H9 (cell line): ENCODE data around the gene CHID1. TPM values are rescaled to one million over a fixed set of nuclear protein-coding genes. Genes with fewer than 3 reads are reported as not detected.
A peak's percentile ranks its signal among the peaks of the same experiment; 100 is the strongest.

ENCODE experiments used
- DNase-seq: peaks from one replicate; pipeline ENCODE4 v3.0.0-alpha.2; 2017
- H2AFZ ChIP-seq: one replicate; pipeline ENCODE4 v1.6.1; 2013; ENCODE audit warnings: mild to moderate bottlenecking, low read length, control low read depth, moderate library complexity
- H2AK5ac ChIP-seq: 2 replicates; pipeline ENCODE4 v1.6.1; 2013; ENCODE audit warnings: low read length, control low read depth, mixed read lengths; ENCODE audit not compliant: insufficient read length
- H2BK120ac ChIP-seq: one replicate; pipeline ENCODE4 v1.6.1; 2013; ENCODE audit warnings: low read depth, mild to moderate bottlenecking, low read length, control low read depth, inconsistent platforms; ENCODE audit not compliant: poor library complexity, severe bottlenecking
- H2BK12ac ChIP-seq: 2 replicates; pipeline ENCODE4 v1.6.1; 2013; ENCODE audit warnings: low read length, control low read depth, mixed read lengths, low read depth; ENCODE audit not compliant: insufficient read length
- H2BK15ac ChIP-seq: 2 replicates; pipeline ENCODE4 v1.6.1; 2013; ENCODE audit warnings: low read depth, low read length, control low read depth
- H2BK20ac ChIP-seq: one replicate; pipeline ENCODE4 v1.6.1; 2013; ENCODE audit warnings: low read depth, mild to moderate bottlenecking, low read length, control low read depth, inconsistent platforms; ENCODE audit not compliant: poor library complexity, severe bottlenecking
- H2BK5ac ChIP-seq: 2 replicates; pipeline ENCODE4 v1.6.1; 2013; ENCODE audit warnings: low read length, control low read depth, mixed read lengths; ENCODE audit not compliant: insufficient read length
- H3K14ac ChIP-seq: 2 replicates; pipeline ENCODE4 v1.6.1; 2013; ENCODE audit warnings: low read length, control low read depth; ENCODE audit not compliant: insufficient read depth
- H3K18ac ChIP-seq: 2 replicates; pipeline ENCODE4 v1.6.1; 2013; ENCODE audit warnings: low read depth, mild to moderate bottlenecking, mixed read lengths, low read length, control low read depth; ENCODE audit not compliant: insufficient read length
- H3K23ac ChIP-seq: 2 replicates; pipeline ENCODE4 v1.6.1; 2013; ENCODE audit warnings: low read length, control low read depth, mixed read lengths, low read depth; ENCODE audit not compliant: insufficient read length
- H3K23me2 ChIP-seq: 2 replicates; pipeline ENCODE4 v1.6.1; 2013; ENCODE audit warnings: low read depth, mild to moderate bottlenecking, mixed read lengths, low read length, control low read depth; ENCODE audit not compliant: insufficient read length, poor library complexity, severe bottlenecking
- H3K27ac ChIP-seq: 2 replicates; pipeline ENCODE4 v1.5.1; 2013; ENCODE audit warnings: low read length, control low read depth, mixed read lengths, low read depth; ENCODE audit not compliant: insufficient read length
- H3K27me3 ChIP-seq: 2 replicates; pipeline ENCODE4 v1.6.1; 2013; ENCODE audit warnings: low read length, control low read depth, inconsistent platforms; ENCODE audit not compliant: insufficient read depth
- H3K4ac ChIP-seq: 2 replicates; pipeline ENCODE4 v1.6.1; 2013; ENCODE audit warnings: low read depth, mild to moderate bottlenecking, control low read depth, inconsistent platforms, low read length, moderate library complexity
- H3K4me1 ChIP-seq: 2 replicates; pipeline ENCODE4 v1.6.1; 2013; ENCODE audit warnings: low read length, control low read depth, inconsistent platforms; ENCODE audit not compliant: insufficient read depth
- H3K4me2 ChIP-seq: 2 replicates; pipeline ENCODE4 v1.6.1; 2013; ENCODE audit warnings: low read length, control low read depth, mixed read lengths; ENCODE audit not compliant: insufficient read length, insufficient read depth
- H3K56ac ChIP-seq: 2 replicates; pipeline ENCODE4 v1.6.1; 2013; ENCODE audit warnings: low read depth, mild to moderate bottlenecking, mixed read lengths, low read length, control low read depth; ENCODE audit not compliant: insufficient read length
- H3K79me1 ChIP-seq: 2 replicates; pipeline ENCODE4 v1.6.1; 2013; ENCODE audit warnings: low read depth, mild to moderate bottlenecking, moderate library complexity, low read length, control low read depth, inconsistent platforms; ENCODE audit not compliant: insufficient read depth, poor library complexity, severe bottlenecking
- H3K79me2 ChIP-seq: 2 replicates; pipeline ENCODE4 v1.6.1; 2013; ENCODE audit warnings: low read length, control low read depth, inconsistent platforms; ENCODE audit not compliant: insufficient read depth
- H3K9ac ChIP-seq: 2 replicates; pipeline ENCODE4 v1.6.1; 2013; ENCODE audit warnings: low read length, control low read depth, mixed read lengths; ENCODE audit not compliant: insufficient read length; ENCODE audit errors: extremely low read depth
- H3K9me3 ChIP-seq: one replicate; pipeline ENCODE4 v1.6.1; 2013; ENCODE audit warnings: low read depth, low read length, inconsistent platforms; ENCODE audit not compliant: control insufficient read depth
- H3T11ph ChIP-seq: one replicate; pipeline ENCODE4 v1.6.1; 2013; ENCODE audit warnings: mild to moderate bottlenecking, low read length, control low read depth, inconsistent platforms
- H4K20me1 ChIP-seq: one replicate; pipeline ENCODE4 v1.6.1; 2013; ENCODE audit not compliant: control insufficient read depth, insufficient read length, insufficient read depth
- H4K5ac ChIP-seq: 2 replicates; pipeline ENCODE4 v1.6.1; 2013; ENCODE audit warnings: low read depth, mild to moderate bottlenecking, mixed read lengths, low read length, control low read depth; ENCODE audit not compliant: insufficient read length
- H4K8ac ChIP-seq: replicated peaks from 2 replicates; pipeline ENCODE4 v1.6.1; 2013; ENCODE audit warnings: low read length, control low read depth, mixed read lengths, low read depth; ENCODE audit not compliant: insufficient read length
- H4K91ac ChIP-seq: 2 replicates; pipeline ENCODE4 v1.6.1; 2013; ENCODE audit warnings: low read depth, mild to moderate bottlenecking, moderate library complexity, mixed read lengths, low read length, control low read depth; ENCODE audit not compliant: insufficient read length
- H3K27ac Mint-ChIP-seq, 3 experiments: 2 replicates in 2 of 3; 3 replicates in 1 of 3; pipeline ENCODE4 v1.8.0; 2020 to 2021; ENCODE audit warnings: mixed read lengths in 3 of 3, mild to moderate bottlenecking in 1 of 3, moderate library complexity in 1 of 3
- H3K27me3 Mint-ChIP-seq: 2 replicates; pipeline ENCODE4 v1.8.0; 2021; ENCODE audit warnings: low read depth, mild to moderate bottlenecking, moderate library complexity, mixed read lengths
- H3K36me3 Mint-ChIP-seq, 3 experiments: 2 replicates in 2 of 3; 3 replicates in 1 of 3; pipeline ENCODE4 v1.8.0; 2020 to 2021; ENCODE audit warnings: low read depth in 3 of 3, mixed read lengths in 3 of 3; ENCODE audit not compliant: insufficient read depth in 1 of 3
- H3K4me1 Mint-ChIP-seq, 2 experiments: 2 replicates each; pipeline ENCODE4 v1.8.0; 2020; ENCODE audit warnings: mixed read lengths in 2 of 2
- H3K4me3 Mint-ChIP-seq, 2 experiments: 2 replicates in 1 of 2; 3 replicates in 1 of 2; pipeline ENCODE4 v1.8.0; 2020 to 2021; ENCODE audit warnings: mild to moderate bottlenecking in 2 of 2, mixed read lengths in 2 of 2, moderate library complexity in 1 of 2
- H3K9me3 Mint-ChIP-seq, 2 experiments: 2 replicates in 1 of 2; 3 replicates in 1 of 2; pipeline ENCODE4 v1.8.0; 2020; ENCODE audit warnings: mild to moderate bottlenecking in 2 of 2, mixed read lengths in 2 of 2, moderate library complexity in 1 of 2
- CTCF ChIP-seq: fragments of 200-600 bp; sonication (generic); conservative IDR thresholded peaks from 3 replicates; pipeline ENCODE4 v1.8.0; 2021; ENCODE audit warnings: antibody characterized with exemption, mild to moderate bottlenecking
- WGBS: extraction: QIAGEN DNeasy Blood & Tissue Kit; methylation state at CpG from one replicate; pipeline ENCODE4 v1.1.7; 2013; ENCODE audit warnings: missing lambda C conversion rate, low lambda C conversion rate, mixed read lengths; ENCODE audit not compliant: insufficient read length; ENCODE audit errors: extremely low coverage; 5-methylcytosine and 5-hydroxymethylcytosine counted together
- total RNA-seq: library from RNA; stranded (reverse); gene quantifications from 2 replicates; pipeline ENCODE4 v1.2.1, GENCODE V29; 2021

Gene CHID1
- total RNA-seq, 1 experiment from 2014 or later = 89.4 TPM

GRCh38 chr11:875769-876301 lies 34.8 kb downstream of the CHID1 start:
- H3K9ac ChIP-seq = no peak overlapping the region
- no peaks in the 10 kb centered on the region for H3K9me3 ChIP-seq
- H3K27me3 ChIP-seq = no peaks in the 10 kb centered on the region
- H2AFZ ChIP-seq = no peak overlapping the region
- H2BK120ac ChIP-seq = no peak overlapping the region
- no peaks in the 10 kb centered on the region for H4K20me1 ChIP-seq
- no peak overlapping the region for H3K4me2 ChIP-seq
- H3K14ac ChIP-seq = no peak overlapping the region
- H4K5ac ChIP-seq = no peak overlapping the region
- H4K8ac ChIP-seq = no peak overlapping the region
- Mint-ChIP-seq H3K9me3 (no peaks in the 10 kb centered on the region), H3K27me3 (peaks cover 3% of the 10 kb centered on the region; the same call in 1 of the 2 replicates), H3K27ac (peak overlapping the region in 1 of 3 experiments; percentile 51; a peak in 1 of 7 replicates), H3K4me3 (no peak overlapping the region; a peak in 1 of 5 replicates), H3K4me1 (peaks cover 2 to 3% of the 10 kb centered on the region in 2 experiments; a peak in 3 of 4 replicates), H3K36me3 (peaks cover 25 to 49% (median 43%) of the 10 kb centered on the region in 3 experiments)
- no peak for DNase-seq
- H3T11ph ChIP-seq = no peak overlapping the region
- TF ChIP-seq CTCF = no peak
- H3K27ac ChIP-seq = no peak overlapping the region
- H3K79me1 ChIP-seq = no peaks in the 10 kb centered on the region
- H2BK15ac ChIP-seq = no peak overlapping the region
- no peak overlapping the region for H2AK5ac ChIP-seq
- no peak overlapping the region for H2BK12ac ChIP-seq
- no peak overlapping the region for H3K56ac ChIP-seq
- no peak overlapping the region for H2BK5ac ChIP-seq
- no peak overlapping the region for H2BK20ac ChIP-seq
- no peak overlapping the region for H3K18ac ChIP-seq
- H3K4me1 ChIP-seq = 0 out of 2 replicates have a peak, but pooled peaks cover 2% of the 10 kb centered on the region
- H3K23me2 ChIP-seq = no peaks in the 10 kb centered on the region
- H3K79me2 ChIP-seq = no peaks in the 10 kb centered on the region
- WGBS = no CpG with 5 or more reads among the region's 21 CpGs
- no peak overlapping the region for H3K23ac ChIP-seq
- no peak overlapping the region for H4K91ac ChIP-seq
- H3K4ac ChIP-seq = no peak overlapping the region
